ENCODE results near the gene GALE. TPM values are rescaled to one million over a fixed set of nuclear protein-coding genes. Genes with fewer than 3 reads are reported as not detected.

The GALE gene
- total RNA-seq, 3 donors from 2014 or later = 9.9 to 31.2 (median 28.2) TPM

DNA sequence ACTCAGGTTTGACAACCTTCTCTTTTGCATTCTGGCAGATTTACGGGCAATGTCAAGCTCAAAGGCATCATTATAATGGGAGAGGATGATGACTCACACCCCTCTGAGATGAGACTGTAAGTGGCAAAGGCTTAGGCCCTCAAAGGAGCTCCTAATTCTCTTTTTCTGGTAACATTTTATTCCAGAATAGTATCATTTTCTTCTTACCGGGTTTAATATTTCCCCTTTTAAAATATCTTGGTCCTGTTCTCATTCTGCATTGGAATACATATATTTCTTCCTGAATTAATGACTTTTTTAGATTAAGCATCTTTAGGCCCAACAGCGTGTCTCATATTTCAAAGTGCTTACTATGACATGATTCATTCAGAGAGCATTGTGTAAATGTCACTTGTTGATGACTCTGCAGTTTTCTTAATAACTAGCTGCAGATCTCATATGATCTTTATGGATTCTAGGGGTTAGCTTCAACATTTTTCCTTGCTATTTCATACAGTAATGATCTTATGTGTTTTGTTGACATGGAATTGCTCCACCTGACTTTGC lies 20.7 kb downstream of the GALE start:
- no peak for DNase-seq (ENCODE audit: low spot score in 2 of 2)
- Histone ChIP-seq H3K9me3 (no peaks in the 10 kb centered on the region), H3K4me1 (peaks cover 3 to 12% of the 10 kb centered on the region in 2 donors), H3K36me3 (no peaks in the 10 kb centered on the region), H3K27ac (no peak overlapping the region), H3K4me3 (peak overlapping the region in 1 of 3 donors; percentile 83), H3K27me3 (no peaks in the 10 kb centered on the region)
- TF ChIP-seq POLR2AphosphoS5 (IDR thresholded peaks at IDR 0.05) (no peak), POLR2A (IDR thresholded peaks at IDR 0.05) (no peak)
- TF ChIP-seq, protein P1, sequence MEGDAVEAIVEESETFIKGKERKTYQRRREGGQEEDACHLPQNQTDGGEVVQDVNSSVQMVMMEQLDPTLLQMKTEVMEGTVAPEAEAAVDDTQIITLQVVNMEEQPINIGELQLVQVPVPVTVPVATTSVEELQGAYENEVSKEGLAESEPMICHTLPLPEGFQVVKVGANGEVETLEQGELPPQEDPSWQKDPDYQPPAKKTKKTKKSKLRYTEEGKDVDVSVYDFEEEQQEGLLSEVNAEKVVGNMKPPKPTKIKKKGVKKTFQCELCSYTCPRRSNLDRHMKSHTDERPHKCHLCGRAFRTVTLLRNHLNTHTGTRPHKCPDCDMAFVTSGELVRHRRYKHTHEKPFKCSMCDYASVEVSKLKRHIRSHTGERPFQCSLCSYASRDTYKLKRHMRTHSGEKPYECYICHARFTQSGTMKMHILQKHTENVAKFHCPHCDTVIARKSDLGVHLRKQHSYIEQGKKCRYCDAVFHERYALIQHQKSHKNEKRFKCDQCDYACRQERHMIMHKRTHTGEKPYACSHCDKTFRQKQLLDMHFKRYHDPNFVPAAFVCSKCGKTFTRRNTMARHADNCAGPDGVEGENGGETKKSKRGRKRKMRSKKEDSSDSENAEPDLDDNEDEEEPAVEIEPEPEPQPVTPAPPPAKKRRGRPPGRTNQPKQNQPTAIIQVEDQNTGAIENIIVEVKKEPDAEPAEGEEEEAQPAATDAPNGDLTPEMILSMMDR (IDR thresholded peaks at IDR 0.05) = no peak
- intact Hi-C loops (cut with DNase I; ENCODE audit: low total_unique reads) = no loop called here

DNA sequence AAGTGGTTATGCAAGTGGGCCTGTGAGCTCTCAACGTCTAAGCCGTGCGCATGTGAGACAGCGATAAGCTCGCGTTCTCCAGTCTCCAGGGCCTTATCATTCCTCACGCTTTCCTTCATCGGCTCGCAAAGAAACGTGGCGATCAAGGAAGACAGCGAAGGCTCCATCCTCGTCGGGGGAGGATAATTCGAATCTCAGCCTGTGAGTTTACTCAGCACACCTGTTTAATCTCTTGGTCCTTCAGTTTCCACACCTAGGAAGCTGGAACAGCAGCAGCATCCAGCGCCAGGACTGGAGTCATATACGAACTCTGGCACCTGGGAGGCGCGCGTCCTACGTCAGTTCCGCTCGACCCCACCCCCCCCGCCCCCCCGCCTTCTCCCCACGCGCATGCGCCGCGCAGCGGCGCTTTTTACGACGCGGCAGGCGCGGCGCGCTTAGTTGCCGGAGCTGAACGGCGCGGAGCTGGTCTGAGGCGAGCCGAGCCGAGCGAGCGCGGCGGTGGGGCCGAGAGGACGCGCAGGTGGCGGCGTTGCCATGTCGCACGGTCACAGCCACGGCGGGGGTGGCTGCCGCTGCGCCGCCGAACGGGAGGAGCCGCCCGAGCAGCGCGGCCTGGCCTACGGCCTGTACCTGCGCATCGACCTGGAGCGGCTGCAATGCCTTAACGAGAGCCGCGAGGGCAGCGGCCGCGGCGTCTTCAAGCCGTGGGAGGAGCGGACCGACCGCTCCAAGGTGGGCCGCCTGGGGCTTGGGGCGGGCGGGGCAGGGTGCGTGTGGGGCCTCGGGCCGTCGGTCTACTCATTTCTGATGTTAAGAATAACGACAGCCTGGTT lies 22.4 kb downstream of the GALE start, which contains the start of gene PITHD1:
Gene PITHD1, plus strand, starts transcription at position 440 of the 836 bp plus-strand sequence. Its CDS starts 98 bp downstream, at position 538.
- Histone ChIP-seq H3K27me3 (no peaks in the 10 kb centered on the region), H3K36me3 (no peaks in the 10 kb centered on the region), H3K4me3 (peak within 1 kb of the TSS; percentile 83 to 93 (median 88)), H3K27ac (peak within 1 kb of the TSS; percentile 92 to 94), H3K4me1 (peaks cover 3 to 12% of the 10 kb centered on the region in 2 donors), H3K9me3 (no peaks in the 10 kb centered on the region)
- TF ChIP-seq, protein P1 (IDR thresholded peaks at IDR 0.05) = no peak
- peak; percentile 44 for TF ChIP-seq POLR2A (IDR thresholded peaks at IDR 0.05)
- TF ChIP-seq POLR2AphosphoS5 (IDR thresholded peaks at IDR 0.05) = peak; percentile 67 to 94 (median 79)
- intact Hi-C loops (cut with DNase I; ENCODE audit: low total_unique reads) = loop anchor here (1.0 kb wide), 1 partner anchor 24 kb away; no protein-coding TSS in a partner anchor
- peak; percentile 67 to 74 for DNase-seq (ENCODE audit: low spot score in 2 of 2)

DNA sequence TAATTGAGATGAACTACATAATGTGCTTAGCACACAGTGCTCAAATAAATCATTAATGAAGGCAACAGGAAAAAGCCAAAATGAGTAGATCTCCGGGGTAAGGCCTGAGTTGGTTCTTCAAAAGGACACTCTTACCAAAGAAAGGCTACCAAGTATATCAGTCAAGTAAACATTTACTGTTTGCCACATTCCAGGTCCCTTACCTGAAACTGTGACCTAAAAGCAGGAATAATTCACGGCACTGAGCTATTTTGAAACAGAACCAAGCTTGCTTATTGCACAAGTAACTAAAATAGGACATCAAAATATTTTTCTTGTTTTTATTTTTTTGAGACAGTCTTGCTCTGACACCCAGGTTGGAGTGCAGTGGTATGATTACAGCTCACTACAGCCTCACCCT lies 24.3 kb downstream of the GALE start:
- intact Hi-C loops (cut with DNase I; ENCODE audit: low total_unique reads) = no loop called here
- H3K4me1 ChIP-seq = peaks cover 3 to 12% of the 10 kb centered on the region in 2 donors
- no peaks in the 10 kb centered on the region for H3K9me3 ChIP-seq
- TF ChIP-seq POLR2A (IDR thresholded peaks at IDR 0.05) = no peak
- TF ChIP-seq, protein P1 (IDR thresholded peaks at IDR 0.05) = no peak
- no peak for TF ChIP-seq POLR2AphosphoS5 (IDR thresholded peaks at IDR 0.05)
- no peak overlapping the region for H3K27ac ChIP-seq
- no peaks in the 10 kb centered on the region for H3K36me3 ChIP-seq
- H3K4me3 ChIP-seq = no peak overlapping the region
- DNase-seq (ENCODE audit: low spot score in 2 of 2) = no peak
- H3K27me3 ChIP-seq = no peaks in the 10 kb centered on the region

DNA sequence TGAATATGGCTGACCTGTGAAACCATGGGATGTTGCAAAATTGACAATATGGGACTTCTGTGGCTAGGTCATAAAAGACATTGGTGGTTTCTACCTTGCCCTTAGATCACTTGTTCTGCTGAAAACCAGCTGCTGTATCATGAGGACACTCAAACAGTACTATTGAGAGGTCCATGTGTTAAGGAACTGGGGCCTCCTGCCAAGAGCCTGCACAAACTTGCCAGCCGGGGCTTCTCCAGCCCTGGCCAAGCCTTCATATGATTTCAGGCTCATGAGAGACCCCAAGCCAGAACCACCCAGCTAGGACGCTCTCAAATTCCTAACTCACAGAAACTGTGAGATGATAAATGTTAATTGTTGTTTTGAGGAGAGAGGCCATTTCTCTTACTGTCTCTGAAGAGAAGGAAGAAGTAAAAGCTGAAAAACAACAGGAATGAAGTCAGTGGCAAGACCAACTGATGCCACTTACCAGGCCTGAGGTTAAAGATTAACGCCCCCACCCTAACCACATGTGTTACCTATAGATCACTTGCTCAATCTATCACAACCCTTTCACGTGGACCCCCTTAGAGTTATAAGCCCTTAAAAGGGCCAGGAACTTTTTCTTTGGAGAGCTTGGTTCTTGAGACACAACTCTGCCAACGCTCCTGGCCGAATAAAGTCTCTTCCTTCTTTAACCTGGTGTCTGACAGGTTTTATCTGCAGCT lies 26.2 kb downstream of the GALE start:
- no peaks in the 10 kb centered on the region for H3K9me3 ChIP-seq
- no peaks in the 10 kb centered on the region for H3K36me3 ChIP-seq
- no peak overlapping the region for H3K27ac ChIP-seq
- peaks cover 2 to 5% of the 10 kb centered on the region in 2 donors for H3K4me1 ChIP-seq
- TF ChIP-seq POLR2AphosphoS5 (IDR thresholded peaks at IDR 0.05) (no peak), POLR2A (IDR thresholded peaks at IDR 0.05) (no peak)
- TF ChIP-seq, protein P1 (IDR thresholded peaks at IDR 0.05) = no peak
- no peak for DNase-seq (ENCODE audit: low spot score in 2 of 2)
- H3K4me3 ChIP-seq = no peak overlapping the region
- H3K27me3 ChIP-seq = no peaks in the 10 kb centered on the region
- intact Hi-C loops (cut with DNase I; ENCODE audit: low total_unique reads) = no loop called here
